GM12878 (cell line): ENCODE results near the gene HOXC12. TPM values are rescaled to one million over a fixed set of nuclear protein-coding genes. Genes with fewer than 3 reads are reported as not detected.

ENCODE experiments used
- ATAC-seq: fragments of 200-7000 bp; cut with Tn5 transposase; 3 replicates; pipeline ENCODE4 v1.9.1; 2020; ENCODE audit warnings: mild to moderate bottlenecking, moderate library complexity
- BruUV-seq: library from RNA; stranded (reverse); fragments of 400-500 nt; replicated peaks from 2 replicates; lab custom pipeline; 2021; lab: Mats Ljungman, UMichigan
- CTCF ChIA-PET: fragments of 300-600 bp; sonication (Branson Sonifier 250); formaldehyde crosslinking; extraction: SDS; loops from one replicate; lab custom pipeline; 2021; ENCODE audit warnings: inconsistent platforms; lab: Yijun Ruan, JAX
- POLR2A ChIA-PET: fragments of 350-600 bp; formaldehyde crosslinking; extraction: SDS; loops from one replicate; lab custom pipeline; 2021; ENCODE audit warnings: inconsistent platforms; lab: Charles Lee
- RAD21 ChIA-PET: fragments of 300-600 bp; sonication (Branson Sonifier 250); formaldehyde crosslinking; loops from one replicate; lab custom pipeline; 2023; ENCODE audit warnings: antibody characterized with exemption; ENCODE audit not compliant: unreplicated experiment; lab: Charles Lee
- SMC1A ChIA-PET: fragments of 300-600 bp; sonication (Branson Sonifier 250); formaldehyde crosslinking; loops from one replicate; lab custom pipeline; 2023; ENCODE audit not compliant: unreplicated experiment, uncharacterized antibody; lab: Charles Lee
- DNase-seq: peaks from one replicate; pipeline ENCODE4 v3.0.0-alpha.2; 2011; ENCODE audit warnings: low read depth, low spot score
- FAIRE-seq: peaks from 3 replicates; lab custom pipeline; 2011; peaks lifted over from hg19 to GRCh38; lab: Jason Lieb, UNC
- H2AFZ ChIP-seq: 2 replicates; pipeline ENCODE4 v1.6.0; 2011; ENCODE audit warnings: low read depth, low read length, control low read depth; ENCODE audit not compliant: control insufficient read depth
- H3K27ac ChIP-seq: 2 replicates; pipeline ENCODE4 v1.5.1; 2011; ENCODE audit warnings: control low read depth; ENCODE audit not compliant: control insufficient read depth, insufficient read depth
- H3K27me3 ChIP-seq, 2 experiments: replicated peaks in 1 of 2; 2 replicates each; pipeline versions ENCODE4 v1.6.0 to v1.6.1; 2011; ENCODE audit warnings: low read length in 1 of 2; ENCODE audit not compliant: control insufficient read depth in 2 of 2, insufficient read depth in 2 of 2
- H3K36me3 ChIP-seq, 2 experiments: 2 replicates each; pipeline ENCODE4 v1.5.1; 2011; ENCODE audit warnings: low read length in 1 of 2; ENCODE audit not compliant: control insufficient read depth in 2 of 2, insufficient read depth in 2 of 2
- H3K4me1 ChIP-seq: 2 replicates; pipeline ENCODE4 v1.6.1; 2011; ENCODE audit warnings: mild to moderate bottlenecking, low read length, moderate library complexity, mixed read lengths; ENCODE audit not compliant: control insufficient read depth, insufficient read depth
- H3K4me2 ChIP-seq: 2 replicates; pipeline ENCODE4 v1.6.0; 2011; ENCODE audit warnings: control low read depth; ENCODE audit not compliant: control insufficient read depth, insufficient read depth
- H3K4me3 ChIP-seq: fragments of 200-600 bp; sonication (generic); 2 replicates; pipeline ENCODE4 v1.5.1; 2016
- H3K79me2 ChIP-seq: 2 replicates; pipeline ENCODE4 v1.6.0; 2011; ENCODE audit warnings: low read length; ENCODE audit not compliant: control insufficient read depth, insufficient read depth
- H3K9ac ChIP-seq: 2 replicates; pipeline ENCODE4 v1.8.0; 2011; ENCODE audit warnings: low read length, control low read depth, mixed read lengths; ENCODE audit not compliant: control insufficient read depth, insufficient read depth
- H3K9me3 ChIP-seq: replicated peaks from 3 replicates; pipeline ENCODE4 v1.5.1; 2011; ENCODE audit warnings: mild to moderate bottlenecking, low read length; ENCODE audit not compliant: control insufficient read depth, insufficient read depth
- H4K20me1 ChIP-seq: 2 replicates; pipeline ENCODE4 v1.6.0; 2011; ENCODE audit not compliant: control insufficient read depth, insufficient read depth
- BRCA1 ChIP-seq: IDR thresholded peaks from 2 replicates; pipeline ENCODE4 v1.6.1; 2011; ENCODE audit warnings: low read depth, low read length, improper control_type of control experiment
- EP300 ChIP-seq, 2 experiments: fragments of 150-350 bp in 1 of 2; IDR thresholded peaks; 2 replicates each; pipeline ENCODE4 v1.6.1; 2011 to 2012; ENCODE audit warnings: low read depth in 2 of 2, low read length in 2 of 2, borderline replicate concordance in 1 of 2, improper control_type of control experiment in 1 of 2, inconsistent platforms in 1 of 2; ENCODE audit not compliant: control insufficient read depth in 1 of 2
- MTA2 ChIP-seq: fragments of 450-650 bp; IDR thresholded peaks from 2 replicates; pipeline ENCODE4 v1.6.1; 2016; ENCODE audit warnings: low read depth, mild to moderate bottlenecking, moderate library complexity
- PAX5 ChIP-seq: IDR thresholded peaks from 2 replicates; pipeline ENCODE4 v1.6.1; 2011; ENCODE audit warnings: low read depth, low read length, borderline replicate concordance
- POLR2AphosphoS2 ChIP-seq: IDR thresholded peaks from 2 replicates; pipeline ENCODE4 v1.6.1; 2011; ENCODE audit warnings: low read depth, mild to moderate bottlenecking, low read length, improper control_type of control experiment, moderate library complexity
- SUZ12 ChIP-seq: fragments of 200-600 bp; sonication (generic); IDR thresholded peaks from one replicate; pipeline ENCODE4 v1.6.1; 2018; ENCODE audit warnings: antibody characterized with exemption, mild to moderate bottlenecking; ENCODE audit not compliant: unreplicated experiment
- WGBS: methylation state at CpG from one replicate; pipeline ENCODE4 v1.1.6; 2016; ENCODE audit warnings: low lambda C conversion rate; ENCODE audit not compliant: insufficient replicate concordance, insufficient coverage; ENCODE audit errors: missing lambda C conversion rate; 5-methylcytosine and 5-hydroxymethylcytosine counted together
- in situ Hi-C: fragments of 300-500 bp; cut with MboI; formaldehyde crosslinking; loops from 9 replicates; pipeline ENCODE4 v1.14.3; 2018; ENCODE audit warnings: mixed read lengths
- intact Hi-C: fragments of 100-400 bp; cut with micrococcal nuclease; formaldehyde crosslinking; loops from one replicate; pipeline ENCODE4 v1.14.2; 2022; ENCODE audit not compliant: unreplicated experiment
- polyA plus RNA-seq, 11 experiments: library from polyadenylated mRNA; depleted of rRNA in 4 of 11; unstranded in 6 of 11; stranded (reverse) in 5 of 11; fragments of >200 nt; fragmentation: Nextera tagmentation in 4 of 11; fragmentation: Illumina TruSeq in 1 of 11; extraction: Ambion mirVana in 4 of 11; extraction: Trizol in 1 of 11; gene quantifications; 1 replicate in 1 of 11; 2 replicates in 10 of 11; pipeline versions ENCODE4 v1.2.1 to v1.2.3, GENCODE V29; 2011 to 2016; ENCODE audit warnings: inconsistent platforms in 2 of 11, missing spikeins in 2 of 11, low read depth in 1 of 11
- total RNA-seq, 4 experiments: library from RNA; depleted of rRNA in 3 of 4; stranded (reverse); fragments of >200 nt in 3 of 4; fragmentation: Illumina TruSeq in 1 of 4; extraction: Trizol in 1 of 4; gene quantifications; 2 replicates each; pipeline versions ENCODE4 v1.2.1 to v1.2.3, GENCODE V29; 2013 to 2021
- TF ChIP-seq, protein P1 (sequence below): IDR thresholded peaks from 2 replicates; pipeline ENCODE4 v1.6.1; 2012; ENCODE audit warnings: mild to moderate bottlenecking, low read depth, low read length
- TF ChIP-seq, protein P2 (sequence below): IDR thresholded peaks from 2 replicates; pipeline ENCODE4 v1.6.1; 2011; ENCODE audit warnings: mild to moderate bottlenecking, low read depth, low read length, moderate library complexity; ENCODE audit not compliant: insufficient replicate concordance
- TF ChIP-seq, protein P3 (sequence below): IDR thresholded peaks from 2 replicates; pipeline ENCODE4 v1.6.1; 2011; ENCODE audit warnings: borderline replicate concordance, low read depth, mild to moderate bottlenecking, moderate library complexity, low read length; ENCODE audit not compliant: insufficient read depth, poor library complexity, severe bottlenecking

The HOXC12 gene
- total and polyA plus RNA-seq, 10 of the 15 experiments (the other 5 are each of a cell fraction or from before 2014, with no cell fraction given), result not detected

DNA sequence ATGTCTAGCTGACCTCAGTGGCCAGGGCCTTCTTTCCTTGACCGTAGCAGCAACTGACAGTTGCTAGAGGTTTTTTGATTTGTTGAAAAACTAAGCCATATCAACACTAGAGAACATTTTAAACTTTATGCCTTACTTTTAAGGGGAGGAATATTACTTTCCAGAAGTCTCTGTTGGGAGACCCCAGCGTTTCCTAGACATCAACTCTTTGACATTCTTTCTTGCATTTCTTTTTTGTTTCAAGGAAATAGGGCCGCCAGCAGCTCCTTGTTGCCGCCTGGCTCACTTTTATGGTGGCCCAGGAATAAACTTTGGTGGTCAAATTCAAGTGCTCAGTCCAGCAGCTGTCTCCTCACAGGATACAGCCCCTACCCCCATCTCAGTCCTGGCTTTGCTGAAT is 15.7 kb downstream of the HOXC12 start:
- Histone ChIP-seq H3K27me3 (peaks cover 31 to 51% of the 10 kb centered on the region in 2 experiments), H3K4me3 (no peak overlapping the region), H3K4me2 (no peak overlapping the region), H2AFZ (no peak overlapping the region), H3K79me2 (no peaks in the 10 kb centered on the region), H3K9me3 (no peaks in the 10 kb centered on the region; the same call in 2 of the 3 replicates), H3K36me3 (no peaks in the 10 kb centered on the region), H3K9ac (no peak overlapping the region), H3K27ac (no peak overlapping the region), H4K20me1 (no peaks in the 10 kb centered on the region; the same call in 1 of the 2 replicates), H3K4me1 (no peaks in the 10 kb centered on the region; the same call in 1 of the 2 replicates)
- FAIRE-seq (no peak), DNase-seq (no peak), ATAC-seq (no peak)
- no TSS peak for BruUV-seq
- in situ Hi-C loops, result no loop called here
- TF ChIP-seq EP300 (IDR thresholded peaks at IDR 0.05; ENCODE audit: borderline replicate concordance in 1 of 2, control insufficient read depth in 1 of 2, low read depth in 2 of 2, low read length in 2 of 2), result no peak
- 7% methylated on average over 4 of the region's 4 CpGs for WGBS
- ChIA-PET CTCF (interaction anchor here (0.8 kb wide), 1 partner anchor 429 kb away, joined by 3 read pairs; no protein-coding TSS in a partner anchor), RAD21 (no interaction called here), SMC1A (no interaction called here), POLR2A (no interaction called here)
- intact Hi-C loops, result no loop called here

DNA sequence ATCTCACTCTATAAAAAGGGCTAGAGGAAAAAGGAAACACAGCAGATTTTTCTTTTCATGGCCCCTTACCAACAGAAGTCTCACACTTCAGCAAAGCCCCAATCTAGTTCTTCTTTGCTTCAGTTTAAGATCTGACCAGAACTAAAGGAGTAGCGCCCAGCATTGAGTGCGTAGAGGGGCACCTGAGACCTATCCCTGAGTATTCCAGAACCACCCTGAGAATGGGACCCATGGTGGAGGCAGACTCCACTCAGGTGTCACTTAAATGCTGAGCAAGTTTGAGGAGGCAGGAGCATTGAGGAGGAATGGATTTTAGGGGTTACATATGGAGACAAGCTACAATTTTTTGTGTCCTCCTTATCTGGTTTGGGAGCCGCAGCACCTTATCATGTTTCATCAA is 16.4 kb downstream of the HOXC12 start:
- CTCF ChIA-PET, result interaction anchor here (0.5 kb wide), 1 partner anchor 253 kb away, joined by 3 read pairs; no protein-coding TSS in a partner anchor
- Histone ChIP-seq H3K9ac (no peak overlapping the region), H2AFZ (no peak overlapping the region), H3K9me3 (no peaks in the 10 kb centered on the region; the same call in 2 of the 3 replicates), H3K27me3 (peaks cover 32 to 45% of the 10 kb centered on the region in 2 experiments), H3K4me2 (no peak overlapping the region), H3K27ac (no peak overlapping the region), H3K4me1 (no peaks in the 10 kb centered on the region; the same call in 1 of the 2 replicates), H3K79me2 (no peaks in the 10 kb centered on the region), H3K36me3 (no peaks in the 10 kb centered on the region), H3K4me3 (no peak overlapping the region), H4K20me1 (no peaks in the 10 kb centered on the region; the same call in 1 of the 2 replicates)
- FAIRE-seq, result no peak
- TF ChIP-seq BRCA1 (no peak), POLR2AphosphoS2 (no peak), SUZ12 (no peak), MTA2 (no peak), PAX5 (no peak)
- TF ChIP-seq, protein P1, sequence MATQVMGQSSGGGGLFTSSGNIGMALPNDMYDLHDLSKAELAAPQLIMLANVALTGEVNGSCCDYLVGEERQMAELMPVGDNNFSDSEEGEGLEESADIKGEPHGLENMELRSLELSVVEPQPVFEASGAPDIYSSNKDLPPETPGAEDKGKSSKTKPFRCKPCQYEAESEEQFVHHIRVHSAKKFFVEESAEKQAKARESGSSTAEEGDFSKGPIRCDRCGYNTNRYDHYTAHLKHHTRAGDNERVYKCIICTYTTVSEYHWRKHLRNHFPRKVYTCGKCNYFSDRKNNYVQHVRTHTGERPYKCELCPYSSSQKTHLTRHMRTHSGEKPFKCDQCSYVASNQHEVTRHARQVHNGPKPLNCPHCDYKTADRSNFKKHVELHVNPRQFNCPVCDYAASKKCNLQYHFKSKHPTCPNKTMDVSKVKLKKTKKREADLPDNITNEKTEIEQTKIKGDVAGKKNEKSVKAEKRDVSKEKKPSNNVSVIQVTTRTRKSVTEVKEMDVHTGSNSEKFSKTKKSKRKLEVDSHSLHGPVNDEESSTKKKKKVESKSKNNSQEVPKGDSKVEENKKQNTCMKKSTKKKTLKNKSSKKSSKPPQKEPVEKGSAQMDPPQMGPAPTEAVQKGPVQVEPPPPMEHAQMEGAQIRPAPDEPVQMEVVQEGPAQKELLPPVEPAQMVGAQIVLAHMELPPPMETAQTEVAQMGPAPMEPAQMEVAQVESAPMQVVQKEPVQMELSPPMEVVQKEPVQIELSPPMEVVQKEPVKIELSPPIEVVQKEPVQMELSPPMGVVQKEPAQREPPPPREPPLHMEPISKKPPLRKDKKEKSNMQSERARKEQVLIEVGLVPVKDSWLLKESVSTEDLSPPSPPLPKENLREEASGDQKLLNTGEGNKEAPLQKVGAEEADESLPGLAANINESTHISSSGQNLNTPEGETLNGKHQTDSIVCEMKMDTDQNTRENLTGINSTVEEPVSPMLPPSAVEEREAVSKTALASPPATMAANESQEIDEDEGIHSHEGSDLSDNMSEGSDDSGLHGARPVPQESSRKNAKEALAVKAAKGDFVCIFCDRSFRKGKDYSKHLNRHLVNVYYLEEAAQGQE, result no peak
- TF ChIP-seq, protein P2, sequence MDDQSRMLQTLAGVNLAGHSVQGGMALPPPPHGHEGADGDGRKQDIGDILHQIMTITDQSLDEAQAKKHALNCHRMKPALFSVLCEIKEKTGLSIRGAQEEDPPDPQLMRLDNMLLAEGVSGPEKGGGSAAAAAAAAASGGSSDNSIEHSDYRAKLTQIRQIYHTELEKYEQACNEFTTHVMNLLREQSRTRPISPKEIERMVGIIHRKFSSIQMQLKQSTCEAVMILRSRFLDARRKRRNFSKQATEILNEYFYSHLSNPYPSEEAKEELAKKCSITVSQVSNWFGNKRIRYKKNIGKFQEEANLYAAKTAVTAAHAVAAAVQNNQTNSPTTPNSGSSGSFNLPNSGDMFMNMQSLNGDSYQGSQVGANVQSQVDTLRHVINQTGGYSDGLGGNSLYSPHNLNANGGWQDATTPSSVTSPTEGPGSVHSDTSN, result no peak
- TF ChIP-seq, protein P3, sequence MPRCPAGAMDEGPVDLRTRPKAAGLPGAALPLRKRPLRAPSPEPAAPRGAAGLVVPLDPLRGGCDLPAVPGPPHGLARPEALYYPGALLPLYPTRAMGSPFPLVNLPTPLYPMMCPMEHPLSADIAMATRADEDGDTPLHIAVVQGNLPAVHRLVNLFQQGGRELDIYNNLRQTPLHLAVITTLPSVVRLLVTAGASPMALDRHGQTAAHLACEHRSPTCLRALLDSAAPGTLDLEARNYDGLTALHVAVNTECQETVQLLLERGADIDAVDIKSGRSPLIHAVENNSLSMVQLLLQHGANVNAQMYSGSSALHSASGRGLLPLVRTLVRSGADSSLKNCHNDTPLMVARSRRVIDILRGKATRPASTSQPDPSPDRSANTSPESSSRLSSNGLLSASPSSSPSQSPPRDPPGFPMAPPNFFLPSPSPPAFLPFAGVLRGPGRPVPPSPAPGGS, result no peak
- no TSS peak for BruUV-seq
- SMC1A ChIA-PET, result no interaction called here
- 14% methylated on average over 3 of the region's 3 CpGs for WGBS
- no peak for DNase-seq
- in situ Hi-C loops (no loop called here), intact Hi-C loops (no loop called here)
- POLR2A ChIA-PET, result no interaction called here
- RAD21 ChIA-PET, result no interaction called here
- ATAC-seq, result no peak
